ENCODE data around the gene DTYMK. TPM values are rescaled to one million over a fixed set of nuclear protein-coding genes. Genes with fewer than 3 reads are reported as not detected.

The DTYMK gene
- polyA plus RNA-seq, 2 of the 4 experiments (the other 2 are of a cell fraction), result 68.7 to 99.5 TPM

- ATAC-seq, result no peak
- DNase-seq (ENCODE audit: low read depth in 1 of 2, low spot score in 1 of 2), result no peak
- Histone ChIP-seq H3K4me3 (no peak overlapping the region), H3K27ac (no peak overlapping the region), H3K4me1 (no peaks in the 10 kb centered on the region), H3K9me3 (no peaks in the 10 kb centered on the region), H3K4me2 (no peak overlapping the region)
- 96% methylated on average over 9 of the region's 9 CpGs for WGBS (ENCODE audit: missing lambda C conversion rate)
- FAIRE-seq, result no peak
- CTCF ChIA-PET, result interaction anchor here (0.7 kb wide), 1 partner anchor 437 kb away, joined by 3 read pairs; no protein-coding TSS in a partner anchor
- POLR2A ChIA-PET, result no interaction called here
- TF ChIP-seq ZC3H11A (IDR thresholded peaks at IDR 0.05) (no peak), RCOR1 (IDR thresholded peaks at IDR 0.05; ENCODE audit: low read depth, low read length) (no peak), NFE2L2 (conservative IDR thresholded peaks at IDR 0.05; ENCODE audit: low read length) (no peak), MAZ (IDR thresholded peaks at IDR 0.05; ENCODE audit: borderline replicate concordance, low read depth, low read length) (no peak), POLR2A (IDR thresholded peaks at IDR 0.05; ENCODE audit: low read length) (no peak), NPAS2 (CRISPR knock-in tag; IDR thresholded peaks at IDR 0.05; ENCODE audit: borderline replicate concordance) (no peak), HOXB13 (CRISPR knock-in tag; IDR thresholded peaks at IDR 0.05; ENCODE audit: low read depth) (no peak), FOSL2 (IDR thresholded peaks at IDR 0.05) (no peak), FOSL2 (CRISPR knock-in tag; IDR thresholded peaks at IDR 0.05) (no peak), RNF2 (IDR thresholded peaks at IDR 0.05; ENCODE audit: borderline replicate concordance, low read depth) (no peak), TFCP2L1 (CRISPR knock-in tag; IDR thresholded peaks at IDR 0.05) (no peak), RFX5 (IDR thresholded peaks at IDR 0.05) (no peak), NR3C1 (IDR thresholded peaks at IDR 0.05) (no peak), CBX8 (IDR thresholded peaks at IDR 0.05) (no peak)
Measured at GRCh38 chr2:241652142-241652541, 34.5 kb downstream of the DTYMK start.

- DNase-seq (ENCODE audit: low read depth in 1 of 2, low spot score in 1 of 2) (no peak), FAIRE-seq (no peak), ATAC-seq (no peak)
- CTCF ChIA-PET, result interaction anchor here (6.1 kb wide), 1 partner anchor 9 kb away, joined by 44 read pairs; no protein-coding TSS in a partner anchor
- WGBS (ENCODE audit: missing lambda C conversion rate), result 86% methylated on average over 6 of the region's 6 CpGs
- Histone ChIP-seq H3K9me3 (no peaks in the 10 kb centered on the region), H3K27ac (no peak overlapping the region), H3K4me1 (no peaks in the 10 kb centered on the region), H3K4me3 (no peak overlapping the region), H3K4me2 (no peak overlapping the region)
- POLR2A ChIA-PET, result no interaction called here
- TF ChIP-seq SREBF2 (IDR thresholded peaks at IDR 0.05) (no peak), CBX2 (IDR thresholded peaks at IDR 0.05; ENCODE audit: borderline replicate concordance, low read depth) (no peak), NFE2L2 (conservative IDR thresholded peaks at IDR 0.05; ENCODE audit: low read length) (no peak), MAFK (IDR thresholded peaks at IDR 0.05; ENCODE audit: partially characterized antibody) (no peak), MAX (IDR thresholded peaks at IDR 0.05) (no peak), RNF2 (IDR thresholded peaks at IDR 0.05; ENCODE audit: borderline replicate concordance, low read depth) (no peak), HOXB5 (CRISPR knock-in tag; IDR thresholded peaks at IDR 0.05) (no peak), SMC3 (IDR thresholded peaks at IDR 0.05) (no peak), BHLHE40 (IDR thresholded peaks at IDR 0.05; ENCODE audit: low read depth, low read length) (no peak)
Measured at GRCh38 chr2:241649927-241650326, 36.7 kb downstream of the DTYMK start.

- TF ChIP-seq TP53 (CRISPR knock-in tag; IDR thresholded peaks at IDR 0.05) (no peak), ZFP36 (IDR thresholded peaks at IDR 0.05; ENCODE audit: borderline replicate concordance, partially characterized antibody) (no peak), RNF2 (IDR thresholded peaks at IDR 0.05; ENCODE audit: borderline replicate concordance, low read depth) (no peak), HOXB13 (CRISPR knock-in tag; IDR thresholded peaks at IDR 0.05; ENCODE audit: low read depth) (no peak), EHMT2 (IDR thresholded peaks at IDR 0.05; ENCODE audit: low read depth) (no peak), MYC (IDR thresholded peaks at IDR 0.05; ENCODE audit: borderline replicate concordance, low read length) (no peak), NR3C1 (IDR thresholded peaks at IDR 0.05) (no peak)
- ATAC-seq (no peak), FAIRE-seq (no peak), DNase-seq (ENCODE audit: low read depth in 1 of 2, low spot score in 1 of 2) (no peak)
- Histone ChIP-seq H3K4me1 (no peaks in the 10 kb centered on the region), H3K4me2 (no peak overlapping the region), H3K9me3 (no peaks in the 10 kb centered on the region), H3K4me3 (no peak overlapping the region), H3K27ac (no peak overlapping the region)
- WGBS (ENCODE audit: missing lambda C conversion rate), result 97% methylated on average over 4 of the region's 4 CpGs
- ChIA-PET CTCF (interaction anchor here (1.4 to 6.1 kb wide), 3 partner anchors 9 to 28 kb away, joined by 3 to 44 read pairs (median 4); no protein-coding TSS in a partner anchor), POLR2A (no interaction called here)
Measured at GRCh38 chr2:241649404-241649803, 37.2 kb downstream of the DTYMK start.

Measured in A549 (cell line).